HG03342 (cell line): ENCODE measurements around the gene PKD1L1.

ENCODE experiments used
- ATAC-seq: cut with Tn5 transposase; IDR thresholded peaks from one replicate; pipeline ENCODE4 v1.9.1; 2021; ENCODE audit warnings: mild to moderate bottlenecking, moderate library complexity; ENCODE audit not compliant: unreplicated experiment

Gene PKD1L1

DNA sequence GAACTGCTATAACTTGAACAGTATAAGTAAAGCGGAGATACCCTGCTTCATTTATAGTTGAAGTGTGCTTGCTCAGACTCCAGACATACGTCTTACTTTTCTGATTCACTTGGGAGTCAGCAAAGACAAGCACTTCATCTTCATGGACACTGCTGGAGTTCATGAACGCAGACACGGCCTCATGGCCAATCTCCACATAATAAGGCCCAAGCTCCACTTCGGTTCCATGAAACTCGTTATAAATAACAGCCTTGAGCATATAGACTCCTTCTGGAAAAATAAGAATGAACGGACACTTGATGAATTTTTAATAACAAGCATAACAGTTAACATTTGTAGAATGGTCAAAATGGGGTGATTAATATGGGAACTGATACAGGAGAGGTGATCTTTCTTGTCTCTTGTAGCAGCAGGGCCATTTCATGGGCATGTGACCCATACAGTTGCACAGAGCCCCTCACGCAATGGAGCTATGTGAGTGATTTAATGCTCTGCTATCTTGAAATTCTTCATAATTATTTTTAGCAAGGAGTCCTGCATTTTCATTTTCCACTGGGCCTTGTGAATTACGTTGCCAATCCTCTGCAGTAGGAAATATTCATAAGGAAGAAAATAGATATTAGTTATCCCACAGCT is 40.2 kb downstream of the PKD1L1 start:
- ATAC-seq = no peak

DNA sequence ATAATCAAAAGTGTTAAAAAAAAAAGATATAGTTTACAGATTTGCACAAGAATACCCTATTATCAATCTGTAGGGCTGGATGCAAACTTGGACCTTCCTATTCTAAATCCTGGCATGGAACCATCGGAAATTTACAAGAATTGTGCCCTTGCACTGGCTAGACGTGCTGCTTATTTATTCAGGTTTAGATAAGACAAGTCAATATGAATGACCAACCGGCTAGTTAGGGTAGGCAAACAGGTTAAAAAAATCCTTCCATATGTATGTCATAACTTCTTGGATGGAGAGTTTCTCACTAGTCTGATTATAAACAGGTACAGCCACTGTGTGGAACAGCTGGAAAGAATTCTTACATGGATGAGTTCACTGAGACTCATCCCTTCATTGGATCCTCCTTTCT is 41.4 kb downstream of the PKD1L1 start:
- ATAC-seq = no peak

DNA sequence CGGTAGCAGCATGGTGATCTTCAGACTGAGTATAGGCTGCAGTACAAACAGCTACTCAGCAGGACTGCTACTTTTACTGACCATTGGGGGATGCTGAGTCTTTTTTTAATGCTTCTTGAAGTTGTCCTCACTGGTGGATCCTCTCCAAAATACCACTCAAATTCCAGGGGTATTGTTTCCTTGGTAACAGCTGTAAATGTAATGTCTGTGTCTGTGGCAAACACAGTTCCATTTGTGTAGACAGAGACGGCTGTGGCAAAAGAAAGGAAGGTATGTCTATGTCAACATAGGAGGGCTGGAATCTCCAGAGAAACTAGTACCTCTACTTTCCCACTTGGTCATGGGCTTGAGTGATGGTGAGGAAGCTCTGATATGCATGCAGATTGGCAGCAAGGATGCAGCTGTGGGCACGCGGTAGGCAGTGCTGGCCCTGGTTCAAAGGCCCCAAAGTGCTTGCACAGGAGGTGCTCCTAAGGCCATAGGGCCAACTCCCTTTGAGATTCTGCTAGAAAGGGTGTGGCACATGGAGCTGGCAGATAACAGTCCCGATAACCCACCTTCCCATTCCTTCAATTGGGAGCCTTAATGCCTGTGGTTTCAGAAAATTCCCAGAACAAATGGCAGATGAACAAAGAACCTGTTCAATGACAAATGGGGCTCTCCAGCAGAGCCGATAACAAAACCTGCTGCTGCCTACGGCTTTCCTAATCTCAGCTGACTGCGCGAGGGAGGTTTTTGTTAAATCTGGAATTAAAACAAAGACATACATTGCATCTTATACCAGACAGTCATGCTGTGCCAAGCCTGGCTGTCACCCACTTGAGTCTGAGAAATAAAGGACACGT is 43.0 kb downstream of the PKD1L1 start:
- no peak for ATAC-seq

DNA sequence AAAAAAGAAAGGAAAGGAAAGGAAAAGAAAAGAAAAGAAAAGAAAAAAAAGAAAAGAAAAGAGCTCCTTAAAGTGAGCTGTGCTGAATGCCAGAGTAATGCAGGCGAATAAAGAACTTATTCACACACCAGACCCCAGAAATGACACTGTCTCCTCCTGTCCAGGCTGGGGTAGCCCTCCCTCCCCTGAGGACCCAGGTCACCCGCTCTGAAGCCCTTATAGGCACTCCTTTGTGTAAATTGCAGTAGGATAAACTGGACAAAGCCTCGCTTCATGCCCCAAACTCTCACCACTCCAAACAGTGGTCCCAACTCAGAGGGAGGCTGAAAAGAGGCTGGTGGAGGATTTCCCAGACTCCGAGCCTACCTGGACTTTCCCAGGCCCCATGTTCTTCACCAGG is 46.3 kb downstream of the PKD1L1 start:
- no peak for ATAC-seq

DNA sequence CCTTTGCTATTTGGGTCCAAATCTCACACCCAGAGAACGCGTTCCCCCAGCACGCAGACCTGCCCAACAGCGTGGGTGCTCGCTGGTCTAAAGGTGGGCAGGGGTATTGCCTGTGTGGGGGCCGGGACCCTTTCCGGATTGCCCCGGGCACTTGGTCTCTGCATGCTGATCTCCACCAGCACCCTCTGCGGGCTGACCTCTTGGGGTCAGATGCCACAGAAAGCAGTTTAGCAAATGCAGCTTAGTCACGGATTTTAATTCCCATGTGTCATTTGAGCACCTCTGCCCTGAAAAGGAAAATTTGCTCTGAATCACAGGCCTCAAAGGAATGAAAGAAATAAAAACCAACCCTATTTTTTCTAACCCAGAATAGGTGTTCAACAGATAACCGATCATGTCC is 46.7 kb downstream of the PKD1L1 start:
- no peak for ATAC-seq

DNA sequence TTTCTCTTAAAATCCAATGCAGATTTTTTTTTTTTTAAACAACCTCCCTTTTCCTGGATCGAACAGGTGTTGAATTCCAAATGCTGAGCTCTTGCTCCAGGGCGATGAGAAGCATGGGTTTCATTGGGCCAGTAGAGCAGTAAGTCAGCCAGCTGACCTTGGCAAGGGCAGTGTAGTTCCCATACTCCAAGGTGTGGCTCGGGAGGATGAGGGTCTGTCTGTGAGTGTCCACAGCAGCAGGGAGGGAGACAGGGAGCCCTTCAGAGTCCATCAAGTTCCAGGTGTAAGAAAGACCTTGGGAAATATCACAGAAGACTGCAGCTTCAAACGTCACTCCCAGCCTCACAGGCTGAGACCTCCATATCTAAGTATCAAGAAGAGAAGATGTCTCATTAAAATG is 50.4 kb downstream of the PKD1L1 start:
- ATAC-seq = no peak

DNA sequence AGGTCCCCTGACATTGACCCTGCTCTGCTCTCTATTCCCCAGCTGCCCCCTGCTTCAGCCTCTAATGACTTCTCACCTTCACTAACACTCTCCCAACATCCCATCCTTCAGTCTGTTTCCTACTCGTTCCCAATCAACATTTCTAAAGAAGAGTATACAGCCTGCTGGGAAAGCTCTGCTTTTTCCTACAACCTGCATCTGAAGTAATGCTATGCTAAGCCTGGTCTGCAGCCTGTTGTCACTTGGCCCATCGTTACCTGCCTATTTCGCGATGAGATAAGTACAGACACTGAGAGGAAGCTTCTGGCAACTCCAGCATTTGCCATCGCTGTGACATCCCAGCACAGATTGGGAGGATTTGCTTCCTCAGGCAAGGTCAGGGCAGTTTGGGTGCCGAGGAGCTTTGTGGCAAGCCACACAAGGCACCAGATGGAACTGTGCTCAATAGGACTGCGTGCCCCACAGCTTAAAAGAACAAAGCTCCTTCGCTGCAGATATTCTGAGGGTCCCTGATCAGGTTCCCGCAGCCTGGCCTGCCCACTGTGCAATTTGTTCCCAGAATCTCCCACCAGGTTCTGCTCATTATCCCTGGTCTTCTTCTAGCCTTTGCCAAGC is 51.4 kb downstream of the PKD1L1 start:
- no peak for ATAC-seq

DNA sequence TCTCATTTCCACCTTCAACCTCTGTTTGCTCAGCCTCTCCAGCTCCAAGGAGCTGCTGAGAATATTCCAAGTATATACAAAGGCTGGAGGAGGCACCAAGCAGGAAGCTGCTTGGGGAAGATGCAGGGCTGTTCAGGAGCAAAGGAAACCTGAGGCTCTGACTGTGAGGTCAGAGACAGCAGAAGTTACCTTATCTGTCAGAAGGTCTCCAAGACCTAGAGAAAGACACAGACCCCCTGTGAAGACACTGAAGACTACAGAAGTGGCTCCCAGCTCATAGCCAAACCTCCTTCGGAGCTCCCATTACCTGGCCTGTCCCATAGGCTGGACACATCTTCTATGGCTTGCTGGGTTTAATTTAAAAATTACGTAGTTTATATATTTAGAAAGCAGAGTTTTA is 53.2 kb downstream of the PKD1L1 start:
- no peak for ATAC-seq

DNA sequence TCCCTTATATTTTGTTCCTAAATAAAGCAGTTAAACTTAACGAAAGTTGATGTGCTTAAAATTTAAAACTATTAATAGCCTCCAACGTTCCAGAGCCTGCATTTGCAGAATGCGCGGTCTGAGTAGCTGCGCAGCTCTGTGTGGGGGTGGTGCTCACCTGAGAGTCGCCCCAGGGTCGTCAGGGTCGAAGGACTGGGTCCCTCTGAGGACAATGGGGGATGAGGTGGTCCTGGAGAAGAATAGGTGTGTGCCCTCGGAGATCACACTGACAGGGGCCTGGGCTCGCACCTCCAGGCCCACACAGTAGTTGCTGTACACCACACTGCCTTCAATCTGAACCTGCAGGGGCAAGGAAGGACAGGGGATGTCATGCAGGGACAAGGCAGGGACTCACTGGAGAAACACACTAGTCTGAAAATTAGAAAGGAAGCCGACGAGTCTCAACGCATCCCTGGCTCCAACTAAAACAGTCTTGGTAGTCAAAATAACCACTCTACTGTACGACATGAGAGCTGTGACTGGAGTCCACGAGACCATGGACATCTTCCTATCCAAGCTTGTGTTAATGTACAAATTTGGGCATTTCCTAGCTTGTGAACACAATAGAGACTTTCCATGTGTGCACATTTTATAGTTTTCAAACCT is 54.4 kb downstream of the PKD1L1 start:
- no peak for ATAC-seq

DNA sequence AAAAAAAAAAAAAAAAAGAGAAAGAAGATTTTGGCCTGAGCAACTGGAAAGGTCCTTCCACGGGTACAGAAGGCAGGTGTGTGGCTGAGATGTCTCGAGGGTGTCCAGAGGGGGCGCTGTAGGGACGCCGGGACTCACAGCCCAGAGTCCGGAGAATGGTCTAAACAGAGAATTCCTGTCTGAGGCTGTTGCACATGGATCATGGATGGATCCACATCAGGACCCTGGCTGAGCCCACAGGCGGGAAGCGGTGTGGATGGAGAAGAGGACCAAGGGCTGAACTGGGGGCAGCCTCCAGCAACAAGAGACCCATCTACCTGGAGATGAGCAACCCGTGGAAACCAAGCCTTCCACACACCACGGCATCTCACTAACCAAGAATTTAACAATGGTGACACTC is 55.0 kb downstream of the PKD1L1 start:
- no peak for ATAC-seq

DNA sequence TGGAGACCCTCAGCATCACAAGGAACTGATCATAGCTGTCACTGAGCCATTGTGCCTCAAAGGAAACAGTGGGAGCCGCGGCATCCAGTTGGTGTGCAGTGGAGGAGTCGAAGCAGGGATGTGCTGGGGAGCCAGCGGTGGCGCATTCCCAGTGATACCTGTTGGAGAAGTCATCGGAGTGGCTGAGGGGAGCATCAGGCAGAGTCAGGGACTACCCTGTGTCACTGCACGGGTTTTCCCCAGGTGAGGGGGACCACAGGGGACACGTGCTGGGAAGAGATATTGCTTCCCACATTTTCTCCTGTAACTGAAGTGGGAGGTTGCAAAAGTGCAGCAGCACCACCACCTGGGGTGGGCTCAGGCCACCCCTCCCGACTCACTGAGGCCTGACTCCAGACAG is 57.7 kb downstream of the PKD1L1 start:
- no peak for ATAC-seq

DNA sequence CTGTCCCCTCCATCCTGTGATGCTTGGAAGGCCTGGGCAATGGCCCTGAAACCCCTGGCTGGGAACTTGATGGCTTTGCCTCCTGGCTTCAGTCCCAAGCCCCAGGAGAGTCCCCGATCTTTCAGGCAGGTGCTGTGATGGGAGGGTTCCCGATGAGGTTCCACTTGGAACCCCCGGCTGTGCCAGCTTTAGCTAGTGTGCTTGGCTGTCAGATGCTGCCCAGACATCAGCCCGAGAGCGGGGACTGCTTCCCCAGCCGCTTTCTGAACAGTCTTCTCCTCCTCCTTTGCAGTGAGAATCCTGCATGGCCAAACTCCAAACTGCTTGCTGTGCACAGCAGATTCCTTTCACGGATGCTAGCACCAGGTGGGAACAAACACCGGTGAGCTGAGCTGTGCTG is 58.1 kb downstream of the PKD1L1 start:
- no peak for ATAC-seq

DNA sequence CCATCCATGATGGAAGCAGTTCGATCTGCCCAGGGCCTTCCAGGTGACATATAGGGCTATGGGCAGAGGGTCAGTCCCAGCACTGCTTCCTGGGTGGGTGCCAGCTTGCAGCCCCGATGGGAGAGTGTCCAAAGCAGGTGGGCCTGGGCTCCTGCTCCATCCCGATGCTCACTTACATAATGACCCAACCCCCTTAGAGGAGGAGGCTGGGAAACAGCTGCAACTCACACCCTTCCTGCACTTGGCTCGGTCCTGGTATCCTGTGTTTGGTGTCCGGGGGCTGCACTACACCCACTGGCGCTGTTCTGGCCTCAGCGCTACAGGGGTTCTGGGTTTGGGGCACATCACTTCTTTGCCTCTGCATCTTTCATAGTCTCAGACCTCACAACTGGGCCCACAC is 58.5 kb downstream of the PKD1L1 start:
- no peak for ATAC-seq

DNA sequence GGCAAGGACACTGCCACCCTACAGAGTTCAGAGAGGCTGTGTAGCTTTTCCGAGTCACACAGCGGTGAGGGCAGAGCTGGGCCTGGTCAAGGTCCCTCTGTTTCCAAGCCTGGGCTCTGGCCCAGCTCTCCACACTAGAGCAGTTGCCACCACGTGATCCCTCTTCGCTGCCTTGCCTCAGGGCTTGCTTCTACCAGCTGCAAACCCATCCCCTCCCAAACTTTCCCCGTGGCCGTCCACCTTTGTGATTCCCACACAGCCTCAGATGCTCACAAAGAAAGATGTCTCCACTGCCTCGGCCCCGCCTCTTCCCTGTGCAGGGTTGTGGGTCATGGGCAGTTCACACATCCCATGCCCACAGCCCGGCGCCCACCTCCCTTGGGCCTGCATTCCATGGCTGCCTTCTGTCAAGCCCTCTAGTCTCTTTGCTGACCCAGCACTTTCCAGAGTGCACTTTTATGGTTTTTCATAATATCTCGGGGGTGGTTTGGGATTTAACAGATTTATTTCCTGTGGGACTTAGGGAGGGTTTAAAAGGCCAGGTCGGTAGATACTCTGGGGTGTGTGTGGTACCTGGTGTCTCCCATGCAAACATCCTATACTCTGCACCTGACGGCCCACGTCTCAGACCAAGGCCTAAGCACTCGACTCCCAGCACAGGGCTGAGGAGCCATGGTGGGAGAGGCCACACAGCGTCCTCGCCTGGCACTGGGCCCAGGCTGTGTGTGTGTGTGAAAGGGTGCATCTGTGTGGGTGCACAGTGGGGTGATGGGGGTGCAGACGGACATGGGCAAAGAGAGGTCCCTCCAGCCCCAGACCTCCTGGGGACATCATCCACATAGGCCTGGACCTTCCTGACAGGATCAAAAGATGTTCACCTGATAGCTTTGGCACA is 59.6 kb downstream of the PKD1L1 start:
- no peak for ATAC-seq

DNA sequence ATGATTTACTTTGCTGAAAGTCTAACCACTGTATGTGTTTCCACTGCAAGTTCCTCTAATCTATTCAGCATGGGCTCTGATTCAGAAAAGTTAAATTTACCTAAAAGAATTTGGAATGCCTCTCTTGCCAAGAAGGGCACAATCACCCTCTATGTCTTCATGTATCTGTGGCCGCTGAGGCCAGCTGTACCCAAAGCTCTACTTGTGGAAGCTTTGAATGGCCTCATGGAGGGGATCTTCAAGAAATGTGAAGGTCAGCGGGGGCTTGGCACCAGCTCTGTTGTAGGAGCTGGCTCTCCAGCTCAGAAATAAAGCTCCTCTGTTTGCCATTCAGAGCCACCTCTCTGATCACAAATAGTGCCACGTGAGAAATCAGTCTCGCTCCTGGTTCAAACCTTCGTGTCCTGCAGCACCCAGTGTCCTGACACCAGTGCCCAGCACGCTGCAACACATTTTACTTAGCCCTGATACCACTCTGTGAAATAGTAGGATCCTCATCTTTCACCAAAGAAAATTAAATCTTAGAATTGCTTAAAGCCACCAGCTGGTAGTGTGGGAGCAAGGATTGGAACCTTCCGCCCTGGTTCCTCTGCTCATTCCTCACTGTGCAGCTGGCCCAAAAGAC is 61.1 kb downstream of the PKD1L1 start:
- ATAC-seq = no peak

DNA sequence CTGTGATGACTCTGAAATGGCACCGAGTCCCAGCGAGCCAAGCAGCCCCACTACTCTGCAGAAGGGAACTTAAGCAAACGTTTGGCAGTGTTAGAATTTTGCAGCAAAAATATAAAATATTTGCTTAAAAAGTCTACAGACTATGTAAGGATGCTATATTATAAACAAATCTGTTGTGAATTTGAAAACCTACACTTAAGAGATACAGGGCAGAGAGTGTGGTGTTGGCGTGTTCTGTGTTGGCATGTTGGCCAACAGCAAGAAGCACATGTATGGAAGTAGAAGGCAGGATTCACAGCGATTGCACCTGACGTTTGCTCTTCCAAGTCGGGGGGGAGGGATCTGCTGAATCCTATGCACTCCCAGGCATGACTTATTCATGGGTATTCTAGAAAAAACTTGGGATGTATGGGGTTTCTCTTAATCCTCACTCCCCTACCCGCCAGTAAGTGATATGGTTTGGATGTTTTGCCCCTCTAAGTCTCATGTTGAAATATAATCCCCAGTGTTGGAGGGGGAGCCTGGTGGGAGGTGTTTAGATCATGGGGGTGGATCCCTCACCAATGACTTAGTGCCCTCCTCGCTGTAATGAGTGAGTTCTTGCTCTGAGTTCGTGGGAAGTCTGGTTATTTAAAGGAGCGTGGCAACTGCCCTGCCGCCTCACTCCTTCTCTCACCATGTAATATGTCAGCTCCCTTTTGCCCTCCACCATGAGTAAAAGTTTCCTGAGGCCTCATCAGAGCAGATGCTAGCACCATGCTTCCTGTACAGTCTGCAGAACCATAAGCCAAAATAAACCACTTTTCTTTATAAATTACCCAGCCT is 62.1 kb downstream of the PKD1L1 start:
- ATAC-seq = no peak

DNA sequence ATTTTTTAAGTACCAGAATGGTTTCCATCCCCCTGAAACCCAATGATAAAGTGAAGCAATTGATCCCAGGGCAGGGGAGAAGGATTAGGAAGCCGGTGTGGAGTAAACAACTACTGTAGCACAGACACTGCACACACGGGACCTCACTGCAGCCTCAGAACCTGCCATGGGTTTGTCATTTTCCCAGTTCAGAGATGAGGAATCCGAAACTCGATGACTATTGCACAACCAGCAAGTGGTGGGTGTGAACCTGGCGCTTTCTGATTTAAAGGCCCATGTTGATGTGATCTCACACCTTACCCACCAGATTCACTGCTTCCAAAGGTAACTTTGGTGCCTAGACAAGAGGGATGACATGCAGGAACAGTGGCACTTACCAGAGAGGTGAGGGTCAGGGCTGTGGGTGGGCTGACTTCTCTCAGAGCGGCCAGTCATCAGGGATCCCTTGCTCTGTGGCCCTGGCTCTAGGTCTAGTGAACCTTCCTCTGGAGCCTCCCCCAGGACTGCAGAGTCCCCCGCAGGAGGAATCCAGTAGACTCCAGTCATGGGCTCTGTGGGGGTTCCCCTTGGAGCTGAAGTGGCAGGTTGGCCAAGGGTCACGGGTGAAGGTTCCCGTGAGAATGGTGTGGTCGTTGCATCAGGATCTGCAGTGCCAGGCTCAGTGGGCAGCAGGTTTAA is 62.8 kb downstream of the PKD1L1 start:
- no peak for ATAC-seq

DNA sequence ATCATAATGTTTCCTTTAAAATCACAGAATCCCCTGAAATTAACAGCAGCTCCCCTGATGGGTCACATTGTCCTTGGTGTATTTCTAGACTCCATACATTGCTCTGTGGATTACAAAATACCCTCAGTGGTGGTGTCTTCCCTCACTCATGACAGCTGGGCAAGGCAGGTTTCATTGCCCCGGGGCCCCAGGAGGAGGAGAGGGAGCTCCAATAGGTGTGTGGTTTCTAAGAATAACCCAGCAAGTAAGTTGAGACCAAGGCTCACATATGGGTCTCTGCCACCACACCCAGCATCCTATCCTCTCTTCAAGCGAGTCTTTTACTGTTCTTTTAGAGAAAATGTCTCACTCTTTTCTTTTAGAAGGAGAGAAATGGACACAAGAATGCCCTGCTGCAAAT is 63.6 kb downstream of the PKD1L1 start:
- ATAC-seq = no peak

DNA sequence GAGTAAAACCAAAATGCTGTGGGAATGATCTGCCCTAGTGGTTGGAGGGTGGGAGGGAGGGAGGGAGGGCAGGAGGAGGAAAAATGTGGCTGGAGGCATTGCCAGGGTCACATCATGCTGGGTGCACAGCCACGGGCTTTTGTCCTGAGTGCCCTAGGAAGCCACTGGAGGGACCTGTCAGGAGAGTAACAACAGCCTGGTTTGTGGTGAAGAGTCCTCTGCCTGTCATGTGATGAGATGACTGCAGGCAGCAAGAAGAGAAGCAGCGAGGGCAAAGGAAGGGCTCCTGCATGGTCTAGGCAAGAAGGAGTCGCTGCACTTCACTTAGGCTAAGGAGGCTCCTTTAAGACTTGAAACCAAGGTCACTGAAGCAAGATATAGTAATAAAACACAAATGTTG is 65.6 kb downstream of the PKD1L1 start:
- no peak for ATAC-seq
